SK-N-SH (cell line): Measurements from ENCODE around the gene FHIP1B. TPM values are rescaled to one million over a fixed set of nuclear protein-coding genes. Genes with fewer than 3 reads are reported as not detected.

ENCODE experiments used
- CTCF ChIA-PET: fragments of 300-600, 350-600 bp; formaldehyde crosslinking; extraction: SDS; loops from one replicate; lab custom pipeline; 2021; lab: Yijun Ruan, JAX
- POLR2A ChIA-PET: fragments of 350-600 bp; sonication (Branson Sonifier 250); formaldehyde crosslinking; extraction: SDS; loops from one replicate; lab custom pipeline; 2020; ENCODE audit warnings: antibody characterized with exemption, inconsistent platforms; lab: Yijun Ruan, JAX
- DNase-seq: peaks from one replicate; pipeline ENCODE4 v3.0.0; 2012
- H2AFZ ChIP-seq: fragments of 200-600 bp; sonication (generic); 2 replicates; pipeline ENCODE4 v1.8.1; 2016; ENCODE audit warnings: antibody characterized with exemption, mild to moderate bottlenecking, low read depth
- H3F3A ChIP-seq: fragments of 200-600 bp; sonication (generic); replicated peaks from 2 replicates; pipeline ENCODE3; 2016; ENCODE audit warnings: antibody characterized with exemption, mild to moderate bottlenecking; ENCODE audit not compliant: insufficient read depth
- H3K27ac ChIP-seq, 2 experiments: fragments of 200-500 bp in 1 of 2; fragments of 200-600 bp in 1 of 2; sonication (Bioruptor generic) in 1 of 2; sonication (generic), shearing (Covaris generic) in 1 of 2; 2 replicates each; pipeline versions ENCODE4 v1.5.1 to v1.6.1; 2014 to 2016; ENCODE audit warnings: low read depth in 2 of 2, inconsistent platforms in 1 of 2, low read length in 1 of 2, mild to moderate bottlenecking in 1 of 2, mixed read lengths in 1 of 2
- H3K27me3 ChIP-seq: fragments of 200-600 bp; sonication (generic), shearing (Covaris generic); 2 replicates; pipeline ENCODE4 v1.6.1; 2016; ENCODE audit warnings: mixed run types; ENCODE audit not compliant: insufficient read depth
- H3K36me3 ChIP-seq, 2 experiments: fragments of 200-500 bp in 1 of 2; fragments of 200-600 bp in 1 of 2; sonication (Bioruptor generic) in 1 of 2; sonication (generic) in 1 of 2; replicated peaks in 1 of 2; 2 replicates each; pipeline versions ENCODE3 to v1.5.1; 2014 to 2016; ENCODE audit warnings: low read length in 1 of 2, mild to moderate bottlenecking in 1 of 2; ENCODE audit not compliant: insufficient read depth in 2 of 2, control insufficient read depth in 1 of 2
- H3K4me1 ChIP-seq, 2 experiments: fragments of 200-500 bp in 1 of 2; fragments of 200-600 bp in 1 of 2; sonication (Bioruptor generic) in 1 of 2; sonication (generic), shearing (Covaris generic) in 1 of 2; 2 replicates each; pipeline versions ENCODE4 v1.5.1 to v1.6.1; 2014 to 2016; ENCODE audit warnings: low read depth in 1 of 2, low read length in 1 of 2, mixed run types in 1 of 2; ENCODE audit not compliant: insufficient read depth in 2 of 2, control insufficient read depth in 1 of 2
- H3K4me2 ChIP-seq: fragments of 200-600 bp; sonication (generic), shearing (Covaris generic); 2 replicates; pipeline ENCODE4 v1.6.1; 2017; ENCODE audit warnings: mixed run types
- H3K4me3 ChIP-seq, 2 experiments: fragments of 200-500 bp in 1 of 2; fragments of 200-600 bp in 1 of 2; sonication (Bioruptor generic) in 1 of 2; sonication (generic), shearing (Covaris generic) in 1 of 2; 2 replicates each; pipeline versions ENCODE4 v1.5.1 to v1.8.1; 2014 to 2016; ENCODE audit warnings: low read depth in 2 of 2, inconsistent platforms in 1 of 2, low read length in 1 of 2, mild to moderate bottlenecking in 1 of 2, mixed read lengths in 1 of 2, moderate library complexity in 1 of 2
- H3K79me2 ChIP-seq: fragments of 200-600 bp; sonication (generic); 2 replicates; pipeline ENCODE4 v1.8.1; 2017; ENCODE audit warnings: mild to moderate bottlenecking; ENCODE audit not compliant: insufficient read depth
- H3K9ac ChIP-seq: fragments of 200-600 bp; sonication (generic); 2 replicates; pipeline ENCODE4 v1.6.1; 2017; ENCODE audit warnings: mixed run types
- H3K9me2 ChIP-seq: fragments of 200-600 bp; sonication (generic); 2 replicates; pipeline ENCODE4 v1.6.1; 2017; ENCODE audit warnings: mixed run types
- H3K9me3 ChIP-seq: fragments of 200-600 bp; sonication (generic); 2 replicates; pipeline ENCODE4 v1.6.1; 2017; ENCODE audit warnings: mixed run types, mild to moderate bottlenecking, moderate library complexity
- H4K20me1 ChIP-seq: fragments of 200-600 bp; sonication (generic); 2 replicates; pipeline ENCODE4 v1.6.1; 2017; ENCODE audit warnings: mild to moderate bottlenecking, mixed run types; ENCODE audit not compliant: insufficient read depth
- CHD2 ChIP-seq: fragments of 150-350 bp; IDR thresholded peaks from 2 replicates; pipeline ENCODE4 v1.6.1; 2018; ENCODE audit warnings: low read length; ENCODE audit not compliant: partially characterized antibody
- ELF1 ChIP-seq: IDR thresholded peaks from 2 replicates; pipeline ENCODE4 v1.4.0; 2012
- EZH2phosphoT487 ChIP-seq: fragments of 200-600 bp; sonication (generic); IDR thresholded peaks from 2 replicates; pipeline ENCODE4 v1.6.1; 2017; ENCODE audit warnings: low read depth, mixed run types, mild to moderate bottlenecking, antibody characterized with exemption, moderate library complexity, borderline replicate concordance
- GABPA ChIP-seq: IDR thresholded peaks from 2 replicates; pipeline ENCODE4 v1.4.0; 2012; ENCODE audit warnings: low read depth, mild to moderate bottlenecking
- JUND ChIP-seq: IDR thresholded peaks from 2 replicates; pipeline ENCODE4 v1.4.0; 2012
- MAX ChIP-seq: IDR thresholded peaks from 2 replicates; pipeline ENCODE4 v1.4.0; 2012; ENCODE audit warnings: low read depth
- PBX3 ChIP-seq: IDR thresholded peaks from 2 replicates; pipeline ENCODE4; 2012
- RCOR1 ChIP-seq: fragments of 150-350 bp; IDR thresholded peaks from 2 replicates; pipeline ENCODE4 v1.6.1; 2017; ENCODE audit warnings: antibody characterized with exemption, low read length
- REST ChIP-seq: IDR thresholded peaks from 2 replicates; pipeline ENCODE4 v1.6.1; 2012; ENCODE audit warnings: mild to moderate bottlenecking, low read depth, low read length, moderate library complexity
- SMC3 ChIP-seq: IDR thresholded peaks from 2 replicates; pipeline ENCODE4 v1.6.1; 2012; ENCODE audit warnings: low read depth, low read length, improper control_type of control experiment
- TAF1 ChIP-seq: IDR thresholded peaks from 2 replicates; pipeline ENCODE4 v1.6.1; 2012; ENCODE audit warnings: low read depth, mild to moderate bottlenecking, low read length, moderate library complexity, borderline replicate concordance
- TCF12 ChIP-seq: IDR thresholded peaks from 2 replicates; pipeline ENCODE4 v1.4.0; 2012
- WGBS: methylation state at CpG from one replicate; pipeline ENCODE4 v1.1.6; 2017; ENCODE audit warnings: low lambda C conversion rate; 5-methylcytosine and 5-hydroxymethylcytosine counted together
- polyA plus RNA-seq, 3 experiments: library from polyadenylated mRNA; depleted of rRNA; stranded (reverse); fragments of >200 nt; gene quantifications; 2 replicates each; pipeline ENCODE4 v1.2.3, GENCODE V29; 2012
- TF ChIP-seq, protein P1 (sequence below): IDR thresholded peaks from 2 replicates; pipeline ENCODE4 v1.4.0; 2012; ENCODE audit warnings: low read depth, borderline replicate concordance
- TF ChIP-seq, protein P2 (sequence below): fragments of 150-350 bp; IDR thresholded peaks from 2 replicates; pipeline ENCODE4 v1.6.1; 2017; ENCODE audit warnings: antibody characterized with exemption, low read length, low read depth, borderline replicate concordance

FHIP1B gene
- polyA plus RNA-seq, 1 of the 3 experiments (the other 2 are of a cell fraction): 26.3 TPM

GRCh38 chr11:6219359-6219758 is 15.1 kb downstream of the FHIP1B start:
- CTCF ChIA-PET: no interaction called here

DNA sequence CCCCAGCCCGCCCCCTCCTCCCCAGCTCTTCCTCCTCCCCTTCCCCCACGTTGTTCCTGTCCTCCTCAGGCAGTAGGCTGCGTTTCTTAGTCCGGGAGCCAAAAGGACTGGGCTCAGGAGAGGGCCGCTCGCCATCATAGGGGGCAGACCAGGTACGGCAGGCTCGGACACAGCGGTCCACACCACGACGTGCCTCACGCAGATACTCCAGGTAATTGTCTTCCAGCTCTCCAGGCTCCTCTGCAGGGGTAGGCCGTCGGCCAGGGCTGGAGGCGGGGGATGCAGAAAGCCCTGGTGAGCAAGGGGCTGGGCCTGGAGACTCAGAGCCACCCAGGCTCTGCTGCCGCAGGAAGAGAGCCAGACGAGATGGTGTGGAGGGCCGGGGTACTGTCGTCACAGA is 16.7 kb downstream of the FHIP1B start:
- H3K36me3 ChIP-seq: peaks cover 29 to 85% of the 10 kb centered on the region in 2 experiments
- POLR2A ChIA-PET: no interaction called here

More at GRCh38 chr11:6219359-6219758, 15.1 kb downstream of the FHIP1B start:
- Histone ChIP-seq H3K9me3 (no peaks in the 10 kb centered on the region), H3K9me2 (no peaks in the 10 kb centered on the region), H3F3A (no peaks in the 10 kb centered on the region), H4K20me1 (peaks cover 4% of the 10 kb centered on the region; the same call in 1 of the 2 replicates), H2AFZ (no peak overlapping the region), H3K36me3 (peaks cover 26 to 91% of the 10 kb centered on the region in 2 experiments), H3K4me2 (no peak overlapping the region), H3K9ac (no peak overlapping the region), H3K27me3 (no peaks in the 10 kb centered on the region), H3K27ac (no peak overlapping the region), H3K4me3 (no peak overlapping the region), H3K79me2 (no peaks in the 10 kb centered on the region), H3K4me1 (no peaks in the 10 kb centered on the region)
- POLR2A ChIA-PET: no interaction called here
- WGBS: 65% methylated on average over 2 of the region's 2 CpGs
- DNase-seq: no peak
- TF ChIP-seq JUND: 0 out of 2 replicates have a peak, but pooled peaks have one; percentile 7
- TF ChIP-seq RCOR1: no peak

DNA sequence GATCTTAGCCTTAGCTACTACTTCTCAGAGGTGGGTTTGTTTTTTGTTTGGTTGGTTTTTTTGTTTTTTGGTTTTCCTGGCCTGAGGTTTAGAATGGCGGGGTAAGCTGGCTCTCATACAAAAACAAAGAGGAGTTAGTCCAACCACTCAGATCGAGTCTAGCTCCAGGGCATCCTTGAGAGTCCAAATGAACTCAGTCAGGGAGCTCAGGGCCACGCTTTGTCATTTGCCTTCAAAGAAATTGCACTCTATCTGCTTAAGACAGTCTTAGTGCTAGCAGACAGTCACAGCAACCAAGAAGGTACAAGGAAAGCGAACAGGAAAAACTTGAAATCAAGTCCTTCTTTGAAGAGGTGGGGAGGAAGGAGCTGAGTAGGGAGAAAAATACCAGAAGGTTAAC is 17.9 kb downstream of the FHIP1B start:
- H3K4me3 ChIP-seq: no peak overlapping the region
- POLR2A ChIA-PET: interaction anchor here (0.6 kb wide), 1 partner anchor 198 kb away, joined by 3 read pairs; no protein-coding TSS in a partner anchor
- H3K36me3 ChIP-seq: peaks cover 32 to 82% of the 10 kb centered on the region in 2 experiments
- CTCF ChIA-PET: interaction anchor here (0.7 to 1.0 kb wide), 2 partner anchors 12 to 163 kb away, joined by 3 read pairs; no protein-coding TSS in a partner anchor
- no peak overlapping the region for H3K4me2 ChIP-seq
- H3K4me1 ChIP-seq: no peaks in the 10 kb centered on the region
- no peak overlapping the region for H3K9ac ChIP-seq
- H3K27ac ChIP-seq: no peak overlapping the region
- no peaks in the 10 kb centered on the region for H3F3A ChIP-seq
- no peaks in the 10 kb centered on the region for H3K79me2 ChIP-seq
- no peaks in the 10 kb centered on the region for H3K9me2 ChIP-seq
- H3K27me3 ChIP-seq: no peaks in the 10 kb centered on the region
- no peak overlapping the region for H2AFZ ChIP-seq
- no peaks in the 10 kb centered on the region for H3K9me3 ChIP-seq
- no peak for DNase-seq
- H4K20me1 ChIP-seq: peaks cover 4% of the 10 kb centered on the region; the same call in 1 of the 2 replicates
- WGBS: 91% methylated on average over 4 of the region's 4 CpGs
- no peak for TF ChIP-seq SMC3
- no peak for TF ChIP-seq MAX
- TF ChIP-seq ELF1: no peak
- TF ChIP-seq, protein P1, sequence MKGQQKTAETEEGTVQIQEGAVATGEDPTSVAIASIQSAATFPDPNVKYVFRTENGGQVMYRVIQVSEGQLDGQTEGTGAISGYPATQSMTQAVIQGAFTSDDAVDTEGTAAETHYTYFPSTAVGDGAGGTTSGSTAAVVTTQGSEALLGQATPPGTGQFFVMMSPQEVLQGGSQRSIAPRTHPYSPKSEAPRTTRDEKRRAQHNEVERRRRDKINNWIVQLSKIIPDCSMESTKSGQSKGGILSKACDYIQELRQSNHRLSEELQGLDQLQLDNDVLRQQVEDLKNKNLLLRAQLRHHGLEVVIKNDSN: no peak
- TF ChIP-seq GABPA: no peak
- no peak for TF ChIP-seq EZH2phosphoT487
- no peak for TF ChIP-seq REST
- TF ChIP-seq PBX3: no peak
- TF ChIP-seq, protein P2, sequence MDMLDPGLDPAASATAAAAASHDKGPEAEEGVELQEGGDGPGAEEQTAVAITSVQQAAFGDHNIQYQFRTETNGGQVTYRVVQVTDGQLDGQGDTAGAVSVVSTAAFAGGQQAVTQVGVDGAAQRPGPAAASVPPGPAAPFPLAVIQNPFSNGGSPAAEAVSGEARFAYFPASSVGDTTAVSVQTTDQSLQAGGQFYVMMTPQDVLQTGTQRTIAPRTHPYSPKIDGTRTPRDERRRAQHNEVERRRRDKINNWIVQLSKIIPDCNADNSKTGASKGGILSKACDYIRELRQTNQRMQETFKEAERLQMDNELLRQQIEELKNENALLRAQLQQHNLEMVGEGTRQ: no peak

More for the DNA sequence above, 16.7 kb downstream of the FHIP1B start:
- no peak overlapping the region for H3K4me2 ChIP-seq
- H3K79me2 ChIP-seq: no peaks in the 10 kb centered on the region
- 94% methylated on average over 19 of the region's 19 CpGs for WGBS
- H3K9me2 ChIP-seq: no peaks in the 10 kb centered on the region
- TF ChIP-seq TAF1: no peak
- TF ChIP-seq CHD2: no peak
- TF ChIP-seq, protein P1: no peak
- no peak for TF ChIP-seq TCF12
- peaks cover 4% of the 10 kb centered on the region; the same call in 1 of the 2 replicates for H4K20me1 ChIP-seq
- H3K4me1 ChIP-seq: no peaks in the 10 kb centered on the region
- H2AFZ ChIP-seq: no peak overlapping the region
- no peak overlapping the region for H3K9ac ChIP-seq
- H3K9me3 ChIP-seq: no peaks in the 10 kb centered on the region
- CTCF ChIA-PET: interaction anchor here (1.3 kb wide), 1 partner anchor 145 kb away, joined by 3 read pairs; no protein-coding TSS in a partner anchor
- H3K27me3 ChIP-seq: no peaks in the 10 kb centered on the region
- DNase-seq: no peak
- no peak overlapping the region for H3K4me3 ChIP-seq
- no peaks in the 10 kb centered on the region for H3F3A ChIP-seq
- H3K27ac ChIP-seq: no peak overlapping the region
